Left ventricle myocardium inferior (tissue), 1 donor: Measurements from ENCODE around the gene DLX1. TPM values are rescaled to one million over a fixed set of nuclear protein-coding genes. Genes with fewer than 3 reads are reported as not detected.

ENCODE experiments used
- DNase-seq: peaks from one replicate; pipeline ENCODE4 v3.0.0-alpha.2; 2020
- H3K27ac ChIP-seq: fragments of 200-600 bp; replicated peaks from 2 replicates; pipeline ENCODE4 v1.8.0; 2021
- H3K27me3 ChIP-seq: fragments of 200-600 bp; 2 replicates; pipeline ENCODE4 v1.8.0; 2021; ENCODE audit warnings: low read depth
- H3K36me3 ChIP-seq: fragments of 200-600 bp; 2 replicates; pipeline ENCODE4 v1.8.0; 2021
- H3K4me1 ChIP-seq: fragments of 200-600 bp; 2 replicates; pipeline ENCODE4 v1.8.0; 2021
- H3K4me3 ChIP-seq: fragments of 200-600 bp; 2 replicates; pipeline ENCODE4 v1.8.0; 2021; ENCODE audit warnings: mild to moderate bottlenecking, moderate library complexity
- H3K9me3 ChIP-seq: fragments of 200-600 bp; replicated peaks from 2 replicates; pipeline ENCODE4 v1.8.0; 2021
- intact Hi-C: fragments of 100-400 bp; cut with micrococcal nuclease; formaldehyde crosslinking; loops from one replicate; pipeline ENCODE4 v1.11.0; 2022
- total RNA-seq: library from RNA; stranded (reverse); fragmentation: NEBNext Ultra II Directional; extraction: Animal tissue kit (Norgen Biotek cat#: 25700); gene quantifications from one replicate; pipeline ENCODE4 v1.2.1, GENCODE V29; 2021
- TF ChIP-seq, protein P1 (sequence below): fragments of 200-600 bp; IDR thresholded peaks from 2 replicates; pipeline ENCODE4 v1.8.0; 2021; ENCODE audit warnings: antibody characterized with exemption, mild to moderate bottlenecking, borderline replicate concordance
- donor health status: DM: no; HTN: yes; CAD: no; lungs with severe emphysema.

Gene DLX1
- total RNA-seq, 1 donor from 2014 or later = not detected

DNA sequence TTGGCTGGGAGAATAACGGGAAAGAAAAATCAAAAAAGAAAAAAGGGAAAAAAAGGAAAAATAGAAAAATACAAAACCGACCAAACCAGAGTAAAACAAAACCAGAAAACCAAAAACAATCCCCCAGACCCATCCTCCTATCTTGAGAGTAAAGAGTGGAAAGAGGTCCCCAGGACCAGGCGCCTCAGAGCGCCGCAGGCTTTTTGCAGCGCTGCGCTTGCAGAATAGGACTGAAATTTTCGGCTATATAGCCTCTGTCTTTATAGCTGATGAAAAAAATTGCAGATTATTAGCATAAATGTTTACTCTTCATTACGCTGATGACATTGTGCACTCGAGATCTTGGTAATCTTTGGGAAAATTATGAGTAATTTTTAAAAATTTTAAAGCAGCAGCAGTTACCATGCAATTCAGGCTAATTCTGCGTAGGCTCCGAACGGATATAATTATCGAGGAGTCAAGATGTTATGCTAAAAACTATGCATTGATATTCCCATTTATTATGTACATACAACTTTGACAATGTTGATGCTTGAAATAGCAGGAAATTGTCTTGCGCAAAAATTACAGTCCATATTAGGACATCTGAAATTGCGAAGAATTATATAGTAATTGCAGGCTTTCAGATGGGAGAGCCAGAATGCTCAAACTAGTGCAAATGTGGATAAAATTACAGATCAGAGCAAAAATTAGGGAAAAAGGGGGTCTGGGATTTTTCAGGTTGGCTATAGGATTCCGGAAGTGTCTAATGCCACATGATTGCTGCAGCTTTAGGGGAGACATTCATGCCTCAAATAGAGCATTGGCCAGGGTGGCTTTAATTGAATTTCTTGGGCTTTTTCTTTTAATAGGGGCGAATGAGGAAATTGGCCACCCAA is 8.3 kb downstream of the DLX1 start:
- Histone ChIP-seq H3K36me3 (no peaks in the 10 kb centered on the region), H3K4me3 (peak overlapping the region; percentile 62), H3K9me3 (no peaks in the 10 kb centered on the region), H3K27ac (no peak overlapping the region), H3K27me3 (peaks cover 100% of the 10 kb centered on the region), H3K4me1 (peaks cover 39% of the 10 kb centered on the region)
- no peak for DNase-seq
- intact Hi-C loops = no loop called here
- TF ChIP-seq, protein P1, sequence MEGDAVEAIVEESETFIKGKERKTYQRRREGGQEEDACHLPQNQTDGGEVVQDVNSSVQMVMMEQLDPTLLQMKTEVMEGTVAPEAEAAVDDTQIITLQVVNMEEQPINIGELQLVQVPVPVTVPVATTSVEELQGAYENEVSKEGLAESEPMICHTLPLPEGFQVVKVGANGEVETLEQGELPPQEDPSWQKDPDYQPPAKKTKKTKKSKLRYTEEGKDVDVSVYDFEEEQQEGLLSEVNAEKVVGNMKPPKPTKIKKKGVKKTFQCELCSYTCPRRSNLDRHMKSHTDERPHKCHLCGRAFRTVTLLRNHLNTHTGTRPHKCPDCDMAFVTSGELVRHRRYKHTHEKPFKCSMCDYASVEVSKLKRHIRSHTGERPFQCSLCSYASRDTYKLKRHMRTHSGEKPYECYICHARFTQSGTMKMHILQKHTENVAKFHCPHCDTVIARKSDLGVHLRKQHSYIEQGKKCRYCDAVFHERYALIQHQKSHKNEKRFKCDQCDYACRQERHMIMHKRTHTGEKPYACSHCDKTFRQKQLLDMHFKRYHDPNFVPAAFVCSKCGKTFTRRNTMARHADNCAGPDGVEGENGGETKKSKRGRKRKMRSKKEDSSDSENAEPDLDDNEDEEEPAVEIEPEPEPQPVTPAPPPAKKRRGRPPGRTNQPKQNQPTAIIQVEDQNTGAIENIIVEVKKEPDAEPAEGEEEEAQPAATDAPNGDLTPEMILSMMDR = no peak

DNA sequence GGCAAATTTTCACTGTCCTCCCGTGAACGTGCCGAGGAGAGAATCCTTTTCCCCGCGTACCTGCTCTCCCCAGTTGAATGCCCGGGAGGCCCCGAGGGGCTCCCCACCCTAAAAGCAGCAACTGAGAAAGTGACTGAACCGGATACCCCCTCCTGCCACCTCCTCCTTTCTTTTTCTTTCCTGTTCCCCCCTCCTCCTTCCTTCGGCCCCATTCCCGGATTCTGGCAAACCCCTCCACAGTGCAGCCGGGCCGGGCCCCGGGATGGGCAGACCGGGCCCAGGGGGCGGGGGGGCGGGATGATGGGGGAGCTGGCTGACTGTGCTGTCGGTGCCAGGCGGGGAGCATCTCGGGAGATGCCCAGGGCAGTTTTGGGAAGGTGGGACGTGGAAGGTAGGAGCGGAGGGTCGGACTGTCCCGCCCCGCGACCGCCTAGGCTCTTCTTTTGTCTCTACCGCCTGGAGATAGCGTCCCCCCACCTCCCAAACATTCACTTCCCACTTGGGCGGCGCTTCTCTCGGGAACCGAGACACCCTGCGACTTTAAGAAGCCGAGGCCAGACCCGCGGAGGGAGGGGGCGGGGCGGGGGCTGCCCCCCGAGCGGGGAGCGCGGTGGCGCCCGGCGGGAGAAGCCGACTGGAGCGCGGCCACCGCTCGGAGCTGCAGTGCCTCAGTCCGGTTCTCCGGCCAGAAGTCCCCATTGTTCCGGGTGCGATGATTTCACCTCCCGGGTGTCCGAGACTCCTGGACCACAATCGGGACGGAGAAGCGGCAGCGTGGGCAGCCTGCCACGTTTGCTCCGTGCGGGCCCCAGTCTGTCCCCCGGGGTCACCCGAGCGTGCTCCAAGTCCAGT is 9.2 kb downstream of the DLX1 start:
- H3K4me3 ChIP-seq = peak overlapping the region; percentile 62
- no peak for DNase-seq
- TF ChIP-seq, protein P1 = no peak
- peaks cover 47% of the 10 kb centered on the region for H3K4me1 ChIP-seq
- H3K27ac ChIP-seq = no peak overlapping the region
- H3K9me3 ChIP-seq = no peaks in the 10 kb centered on the region
- H3K27me3 ChIP-seq = peaks cover 100% of the 10 kb centered on the region
- no peaks in the 10 kb centered on the region for H3K36me3 ChIP-seq
- intact Hi-C loops = no loop called here

DNA sequence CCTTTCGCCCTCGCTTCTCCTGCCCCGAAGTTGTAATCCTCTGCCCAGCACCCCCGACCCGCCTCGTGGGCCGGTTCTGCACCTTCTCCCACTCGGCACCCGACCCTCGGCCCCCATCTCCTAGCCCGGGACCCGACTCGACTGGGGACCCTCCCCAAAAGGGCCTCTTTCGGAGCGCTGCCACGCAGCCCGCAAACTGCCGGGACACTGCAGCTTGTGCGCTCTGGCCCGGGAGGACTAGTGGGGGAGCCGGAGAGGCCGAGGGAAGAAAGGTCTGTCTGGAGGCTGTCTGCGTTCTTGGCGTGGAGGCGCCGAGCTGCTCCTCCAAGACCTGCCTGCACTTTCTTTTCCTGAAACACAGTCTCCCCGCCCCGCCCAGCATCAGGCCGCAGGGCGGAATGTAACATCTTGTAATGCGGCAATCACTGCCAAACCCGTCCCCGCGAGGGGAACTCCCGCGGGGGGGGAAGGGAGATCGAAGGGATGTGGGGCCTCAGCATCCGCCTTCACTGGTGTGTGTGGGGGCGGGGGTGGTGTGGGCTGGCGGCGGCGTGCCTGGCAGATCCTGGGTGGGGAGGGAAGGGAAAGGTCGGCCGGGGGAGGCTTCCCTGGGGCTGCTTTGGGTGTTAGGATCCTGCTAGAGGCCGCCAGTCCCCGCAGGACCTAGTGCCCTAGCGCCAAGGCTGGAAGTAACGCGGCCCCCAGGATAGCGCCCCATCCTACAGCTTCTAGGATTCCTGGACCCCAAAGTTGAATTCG is 10.0 kb downstream of the DLX1 start:
- H3K9me3 ChIP-seq = no peaks in the 10 kb centered on the region
- intact Hi-C loops = no loop called here
- H3K4me1 ChIP-seq = peaks cover 55% of the 10 kb centered on the region
- no peak overlapping the region for H3K27ac ChIP-seq
- peak; percentile 28 for DNase-seq
- no peaks in the 10 kb centered on the region for H3K36me3 ChIP-seq
- TF ChIP-seq, protein P1 = no peak
- peak overlapping the region; percentile 62 for H3K4me3 ChIP-seq
- peaks cover 100% of the 10 kb centered on the region for H3K27me3 ChIP-seq

DNA sequence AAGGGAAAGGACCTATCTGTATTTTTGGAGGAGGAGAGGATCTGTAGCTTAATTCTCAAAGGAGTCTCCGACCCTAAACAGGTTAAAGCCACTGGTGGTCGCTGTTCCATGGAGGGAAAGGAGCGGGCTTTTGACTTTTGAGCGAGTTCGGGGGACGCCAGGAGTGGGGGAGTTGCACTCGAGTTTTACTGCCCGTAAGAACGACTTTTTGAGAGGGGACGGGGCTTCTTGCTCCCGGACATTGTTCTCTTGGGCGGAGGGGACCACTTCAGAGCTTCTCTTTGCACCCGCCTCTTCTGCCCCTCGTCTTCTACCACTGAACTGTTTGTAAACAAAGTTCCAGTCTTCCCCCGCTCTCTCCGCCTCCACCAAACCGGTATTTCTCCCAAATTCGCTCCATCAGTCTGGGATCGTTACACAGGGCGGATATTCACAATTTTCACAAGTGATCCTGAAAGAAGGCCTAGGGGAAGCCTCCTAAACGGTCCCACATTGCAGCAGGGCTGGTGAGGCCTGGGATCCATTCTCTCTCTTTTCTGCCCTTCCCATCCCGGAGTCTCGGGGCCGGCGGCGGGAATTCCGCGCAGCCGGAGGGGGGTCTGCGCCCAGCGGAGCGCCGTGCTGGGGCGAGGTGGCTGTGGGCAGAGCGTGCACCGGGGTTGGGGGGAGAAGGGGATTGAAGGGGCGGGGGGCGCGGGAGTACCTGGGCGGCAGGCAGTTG is 10.8 kb downstream of the DLX1 start:
- no peak overlapping the region for H3K27ac ChIP-seq
- peaks cover 100% of the 10 kb centered on the region for H3K27me3 ChIP-seq
- DNase-seq = no peak
- no peaks in the 10 kb centered on the region for H3K36me3 ChIP-seq
- TF ChIP-seq, protein P1 = no peak
- intact Hi-C loops = no loop called here
- H3K4me3 ChIP-seq = peak overlapping the region; percentile 62
- peaks cover 63% of the 10 kb centered on the region for H3K4me1 ChIP-seq
- H3K9me3 ChIP-seq = no peaks in the 10 kb centered on the region
